K562 treated with DMSO at 1 percent for 24 hours (cell line): Measurements from ENCODE around the gene LCE4A. TPM values are rescaled to one million over a fixed set of nuclear protein-coding genes. Genes with fewer than 3 reads are reported as not detected.

ENCODE experiments used
- total RNA-seq: library from RNA; unstranded; fragments of 300-600 nt; gene quantifications from 2 replicates; pipeline ENCODE4 v1.2.3, GENCODE V29; 2022; ENCODE audit warnings: low read depth; ENCODE audit not compliant: insufficient read depth

The LCE4A gene
- total RNA-seq, result not detected in 2 replicates

GRCh38 chr1:152707860-152708259 is at the start of gene LCE4A:
LCE4A (plus strand) TSS chr1:152708160; CDS start chr1:152709076, 916 bp downstream.

GRCh38 chr1:152663098-152663497 is 44.9 kb upstream of the LCE4A start, which contains the start of gene LCE2D:
LCE2D (plus strand) TSS chr1:152663380; CDS start chr1:152664106, 726 bp downstream.

GRCh38 chr1:152674983-152675382 is 33.0 kb upstream of the LCE4A start, which contains the start of gene LCE2C:
LCE2C (plus strand) TSS chr1:152675279; CDS start chr1:152676016, 737 bp downstream.

GRCh38 chr1:152685823-152686222 is 22.1 kb upstream of the LCE4A start, which contains the start of gene LCE2B:
LCE2B (plus strand) TSS chr1:152686123; CDS start chr1:152686844, 721 bp downstream.

GRCh38 chr1:152697701-152698600 is 10.0 kb upstream of the LCE4A start, which contains the start of gene LCE2A:
LCE2A (plus strand) TSS chr1:152698345; CDS start chr1:152698902, 557 bp downstream.

GRCh38 chr1:152757747-152758146 is 49.8 kb downstream of the LCE4A start, which contains the start of gene KPRP:
KPRP (plus strand) TSS chr1:152758025; CDS start chr1:152759589, 1,564 bp downstream.

Other genes starting within 250 kb of the LCE4A start
- gene LCE5A, start 197.4 kb upstream of the LCE4A start, total RNA-seq, result not detected in 2 replicates
- gene CRCT1, start 193.7 kb upstream of the LCE4A start, total RNA-seq, result not detected in 2 replicates
- gene LCE3E, start 141.4 kb upstream of the LCE4A start, total RNA-seq, result not detected in 2 replicates
- not detected in 2 replicates for gene LCE3D, start 127.6 kb upstream of the LCE4A start, total RNA-seq
- not detected in 2 replicates for gene LCE3C, start 107.9 kb upstream of the LCE4A start, total RNA-seq
- not detected in 2 replicates for gene LCE3B, start 94.3 kb upstream of the LCE4A start, total RNA-seq
- gene LCE3A, start 85.1 kb upstream of the LCE4A start, total RNA-seq, result not detected in 2 replicates
- not detected in 2 replicates for gene LCE2D, start 44.8 kb upstream of the LCE4A start, total RNA-seq
- gene LCE2C, start 32.9 kb upstream of the LCE4A start, total RNA-seq, result not detected in 2 replicates
- gene LCE2B, start 22.0 kb upstream of the LCE4A start, total RNA-seq, result not detected in 2 replicates
- not detected in 2 replicates for gene LCE2A, start 9.8 kb upstream of the LCE4A start, total RNA-seq
- not detected in 2 replicates for gene KPRP, start 49.9 kb downstream of the LCE4A start, total RNA-seq
- gene LCE1F, start 67.0 kb downstream of the LCE4A start, total RNA-seq, result not detected in 2 replicates
- gene LCE1E, start 78.1 kb downstream of the LCE4A start, total RNA-seq, result not detected in 2 replicates
- gene LCE1D, start 88.6 kb downstream of the LCE4A start, total RNA-seq, result not detected in 2 replicates
- not detected in 2 replicates for gene LCE1C, start 98.5 kb downstream of the LCE4A start, total RNA-seq
- gene LCE1B, start 103.8 kb downstream of the LCE4A start, total RNA-seq, result not detected in 2 replicates
- not detected in 2 replicates for gene LCE1A, start 119.3 kb downstream of the LCE4A start, total RNA-seq
- gene LCE6A, start 134.7 kb downstream of the LCE4A start, total RNA-seq, result not detected in 2 replicates
- not detected in 2 replicates for gene LCE7A, start 151.8 kb downstream of the LCE4A start, total RNA-seq
- not detected in 2 replicates for gene SMCP, start 170.2 kb downstream of the LCE4A start, total RNA-seq
- gene IVL, start 200.4 kb downstream of the LCE4A start, total RNA-seq, result not detected in 2 replicates
- not detected in 2 replicates for gene SPRR5, start 239.0 kb downstream of the LCE4A start, total RNA-seq